ENCODE data around the gene SHCBP1.
A peak's percentile ranks its signal among the peaks of the same experiment; 100 is the strongest.
"Not testable (repeated sequence)": the region's sequence is repeated elsewhere in the genome, so short reads cannot be mapped to it uniquely, and the experiment has no call there.

Gene SHCBP1

GRCh38 chr16:46621006-46621933 lies at the start of gene SHCBP1:
Gene SHCBP1, minus strand, starts transcription at chr16:46621379. Its CDS starts 20 bp downstream, at chr16:46621359.
- DNase-seq: peak; percentile 93

- DNase-seq: no peak
Observed at GRCh38 chr16:46662123-46662522, 40.9 kb upstream of the SHCBP1 start.

- DNase-seq: peak; percentile 25
Observed at GRCh38 chr16:46658925-46659324, 37.7 kb upstream of the SHCBP1 start.

GRCh38 chr16:46651305-46651704 lies 30.1 kb upstream of the SHCBP1 start:
- no peak for DNase-seq

- no peak for DNase-seq
Observed at GRCh38 chr16:46650254-46650623, 29.1 kb upstream of the SHCBP1 start.

- peak; percentile 41 for DNase-seq
Observed at GRCh38 chr16:46649588-46650253, 28.5 kb upstream of the SHCBP1 start.

GRCh38 chr16:46648656-46649055 lies 27.5 kb upstream of the SHCBP1 start:
- DNase-seq: no peak

GRCh38 chr16:46638947-46639925 lies 18.1 kb upstream of the SHCBP1 start:
- DNase-seq: no peak

- no peak for DNase-seq
Observed at GRCh38 chr16:46632778-46633733, 11.9 kb upstream of the SHCBP1 start.

GRCh38 chr16:46629331-46630219 lies 8.4 kb upstream of the SHCBP1 start:
- DNase-seq: no peak

GRCh38 chr16:46627746-46628145 lies 6.6 kb upstream of the SHCBP1 start:
- no peak for DNase-seq

GRCh38 chr16:46626681-46627080 lies 5.5 kb upstream of the SHCBP1 start:
- DNase-seq: not testable (repeated sequence)

- DNase-seq: not testable (repeated sequence)
Observed at GRCh38 chr16:46624862-46625261, 3.7 kb upstream of the SHCBP1 start.

- not testable (repeated sequence) for DNase-seq
Observed at GRCh38 chr16:46623707-46624106, 2.5 kb upstream of the SHCBP1 start.

- DNase-seq: not testable (repeated sequence)
Observed at GRCh38 chr16:46623246-46623645, 2.1 kb upstream of the SHCBP1 start.

- no peak for DNase-seq
Observed at GRCh38 chr16:46621934-46622676, 926 bp upstream of the SHCBP1 start.

GRCh38 chr16:46620266-46621005 lies 743 bp downstream of the SHCBP1 start:
- DNase-seq: peak; percentile 24

- DNase-seq: no peak
Observed at GRCh38 chr16:46618516-46618915, 2.7 kb downstream of the SHCBP1 start.

- no peak for DNase-seq
Observed at GRCh38 chr16:46614006-46614405, 7.2 kb downstream of the SHCBP1 start.

Measured in right hindlimb (tissue), 1 donor.